Activated CD8-positive, alpha-beta memory T cell treated with anti-CD3 and anti-CD28 coated beads for 48 hours (primary cell): ENCODE data around the gene WFIKKN1.

ENCODE experiments used
- DNase-seq, 3 experiments: peaks; one replicate each; pipeline ENCODE4 v3.0.0-alpha.2; 2020; ENCODE audit warnings: low read depth in 2 of 3, low spot score in 2 of 3

The WFIKKN1 gene

GRCh38 chr16:621526-622105 is 9.2 kb upstream of the WFIKKN1 start:
- no peak for DNase-seq

GRCh38 chr16:622920-623280 is 7.9 kb upstream of the WFIKKN1 start:
- DNase-seq: no peak

GRCh38 chr16:624526-625070 is 6.2 kb upstream of the WFIKKN1 start:
- no peak for DNase-seq

- DNase-seq: no peak
Observed at GRCh38 chr16:625117-625976, 5.4 kb upstream of the WFIKKN1 start.

- DNase-seq: no peak
Observed at GRCh38 chr16:625977-626765, 4.6 kb upstream of the WFIKKN1 start.

GRCh38 chr16:626787-627453 is 3.9 kb upstream of the WFIKKN1 start:
- no peak for DNase-seq

GRCh38 chr16:627454-628239 is 3.1 kb upstream of the WFIKKN1 start:
- no peak for DNase-seq

GRCh38 chr16:628321-629061 is 2.3 kb upstream of the WFIKKN1 start:
- no peak for DNase-seq

GRCh38 chr16:629185-629832 is 1.5 kb upstream of the WFIKKN1 start:
- no peak for DNase-seq

GRCh38 chr16:629833-630248 is 944 bp upstream of the WFIKKN1 start:
- no peak for DNase-seq

- DNase-seq: no peak
Observed at GRCh38 chr16:630249-630814, 453 bp upstream of the WFIKKN1 start.

- DNase-seq: no peak
Observed at GRCh38 chr16:631808-632358, 1.1 kb downstream of the WFIKKN1 start.

- DNase-seq: no peak
Observed at GRCh38 chr16:632486-633335, 1.9 kb downstream of the WFIKKN1 start.

- no peak for DNase-seq
Observed at GRCh38 chr16:633336-634050, 2.7 kb downstream of the WFIKKN1 start.

- no peak for DNase-seq
Observed at GRCh38 chr16:634051-634670, 3.4 kb downstream of the WFIKKN1 start.

- DNase-seq: no peak
Observed at GRCh38 chr16:634996-635395, 4.2 kb downstream of the WFIKKN1 start.
